GM18511 (cell line): Measurements from ENCODE around the gene FLOT2.
A peak's percentile ranks its signal among the peaks of the same experiment; 100 is the strongest.
"Not testable (repeated sequence)": the region's sequence is repeated elsewhere in the genome, so short reads cannot be mapped to it uniquely, and the experiment has no call there.

Experiments used
- ATAC-seq: cut with Tn5 transposase; IDR thresholded peaks from one replicate; pipeline ENCODE4 v1.9.1; 2021; ENCODE audit warnings: mild to moderate bottlenecking, moderate library complexity; ENCODE audit not compliant: unreplicated experiment

Gene FLOT2

GRCh38 chr17:28853295-28853694 is 44.2 kb downstream of the FLOT2 start:
- ATAC-seq, result no peak

DNA sequence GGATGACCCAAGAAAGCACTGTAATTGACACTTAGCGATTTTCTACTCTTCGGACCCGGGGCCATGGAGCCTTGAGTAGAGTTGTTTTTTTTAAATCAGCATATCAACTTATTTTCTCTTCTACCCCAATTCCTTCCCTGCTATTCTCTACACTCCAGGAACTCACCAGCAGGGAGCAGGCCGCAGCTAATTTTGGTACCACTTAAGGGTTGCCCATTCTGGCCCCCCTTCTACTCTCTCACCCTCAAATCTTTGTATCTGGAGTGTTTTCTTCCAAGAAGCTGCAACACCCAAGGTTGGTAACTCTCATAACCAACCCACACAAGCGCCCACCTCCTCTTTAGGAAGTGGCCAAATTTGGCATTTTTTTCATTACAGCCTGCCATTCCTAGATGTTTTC is 48.3 kb downstream of the FLOT2 start:
- ATAC-seq, result no peak

- ATAC-seq, result not testable (repeated sequence)
Measured at GRCh38 chr17:28848667-28849066, 48.9 kb downstream of the FLOT2 start.

DNA sequence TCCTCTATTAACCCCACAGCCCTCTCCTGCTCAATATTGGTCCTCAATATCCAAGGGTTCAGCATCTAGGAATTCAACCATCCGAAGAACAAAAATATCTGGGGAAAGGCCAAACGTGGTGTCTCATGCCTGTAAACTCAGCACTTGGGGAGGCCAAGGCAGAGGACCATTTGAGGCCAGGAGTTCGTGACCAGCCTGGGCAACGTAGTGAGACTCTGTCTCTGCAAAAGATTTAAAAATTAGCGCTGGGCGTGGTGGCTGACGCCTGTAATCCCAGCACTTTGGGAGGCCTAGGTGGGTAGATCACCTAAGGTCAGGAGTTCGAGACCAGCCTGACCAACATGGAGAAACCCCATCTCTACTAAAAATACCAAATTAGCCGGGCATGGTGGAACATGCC is 50.8 kb downstream of the FLOT2 start:
- not testable (repeated sequence) for ATAC-seq

- ATAC-seq, result no peak
Measured at GRCh38 chr17:28846231-28846630, 51.3 kb downstream of the FLOT2 start.

DNA sequence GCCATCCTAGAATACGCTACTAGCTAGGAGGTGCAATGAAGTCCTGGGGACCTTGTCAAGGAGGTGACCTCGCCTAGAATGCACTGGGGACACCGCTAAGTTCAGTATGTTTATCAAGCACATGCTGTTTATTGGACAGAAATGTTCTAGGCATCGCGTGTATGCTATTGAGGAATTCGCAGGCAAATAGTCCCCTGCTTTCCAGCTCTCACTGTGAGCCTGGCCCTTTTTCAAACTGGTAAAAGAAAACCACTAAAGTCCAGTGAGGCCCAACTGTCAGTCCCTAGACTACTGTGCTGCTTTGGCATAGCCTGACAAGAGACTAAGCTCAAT is 53.8 kb downstream of the FLOT2 start:
- ATAC-seq, result no peak

GRCh38 chr17:28842282-28843012 is 55.1 kb downstream of the FLOT2 start, which contains the start of gene FAM222B:
Gene FAM222B, minus strand, starts transcription at chr17:28842790. Its CDS starts 76,123 bp downstream, at chr17:28766667.
- peak; percentile 84 for ATAC-seq

DNA sequence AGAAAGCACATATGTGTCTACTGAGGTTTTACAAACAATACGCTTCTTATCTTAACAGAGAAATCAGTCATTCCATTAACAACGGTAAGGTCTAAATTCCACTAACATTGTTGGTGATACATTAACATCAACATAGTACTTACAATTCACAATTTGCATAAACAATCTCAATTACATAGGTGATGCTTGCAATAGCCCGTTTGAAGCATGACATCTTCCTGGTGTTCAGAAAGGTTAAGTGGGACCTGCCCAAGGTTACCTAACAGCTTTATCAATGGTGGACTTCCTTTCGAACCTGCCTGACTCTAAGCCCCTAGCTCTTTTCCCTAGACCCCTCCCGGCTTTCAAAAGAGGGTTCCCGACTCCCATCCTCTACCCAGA is 55.6 kb downstream of the FLOT2 start:
- no peak for ATAC-seq

DNA sequence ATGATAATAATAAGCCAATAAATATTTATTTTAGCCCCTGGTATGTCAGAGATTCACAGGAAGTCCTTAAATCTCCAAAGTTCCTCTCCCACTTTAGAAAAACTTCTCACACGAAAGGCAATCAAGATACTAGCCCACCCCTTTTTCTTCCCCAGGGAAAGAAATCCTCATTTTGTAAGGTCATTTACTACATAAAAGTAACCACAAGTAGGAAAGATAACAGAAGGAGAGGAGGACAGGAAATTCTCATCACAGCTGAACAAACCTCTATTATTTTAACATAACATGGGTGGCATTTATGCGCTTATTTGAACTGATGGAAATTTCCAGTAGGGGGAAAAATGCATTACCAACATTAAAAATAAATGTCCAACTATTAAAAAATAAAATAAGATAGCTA is 58.3 kb downstream of the FLOT2 start:
- ATAC-seq, result no peak

DNA sequence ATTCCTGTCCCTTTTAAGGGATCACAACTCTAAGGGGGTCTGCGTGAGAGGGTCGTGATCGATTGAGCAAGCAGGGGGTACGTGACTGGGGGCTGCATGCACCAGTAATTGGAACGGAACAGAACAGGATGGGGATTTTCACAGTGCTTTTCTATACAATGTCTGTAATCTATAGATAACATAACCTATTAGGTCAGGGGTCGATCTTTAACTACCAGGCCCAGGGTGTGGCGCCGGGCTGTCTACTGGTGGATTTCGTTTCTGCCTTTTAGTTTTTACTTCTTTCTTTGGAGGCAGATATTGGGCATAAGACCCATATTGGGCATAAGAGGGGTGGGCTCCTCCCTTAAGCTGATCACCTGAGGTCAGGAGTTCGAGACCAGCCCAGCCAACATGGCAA is 61.0 kb downstream of the FLOT2 start:
- ATAC-seq, result not testable (repeated sequence)

DNA sequence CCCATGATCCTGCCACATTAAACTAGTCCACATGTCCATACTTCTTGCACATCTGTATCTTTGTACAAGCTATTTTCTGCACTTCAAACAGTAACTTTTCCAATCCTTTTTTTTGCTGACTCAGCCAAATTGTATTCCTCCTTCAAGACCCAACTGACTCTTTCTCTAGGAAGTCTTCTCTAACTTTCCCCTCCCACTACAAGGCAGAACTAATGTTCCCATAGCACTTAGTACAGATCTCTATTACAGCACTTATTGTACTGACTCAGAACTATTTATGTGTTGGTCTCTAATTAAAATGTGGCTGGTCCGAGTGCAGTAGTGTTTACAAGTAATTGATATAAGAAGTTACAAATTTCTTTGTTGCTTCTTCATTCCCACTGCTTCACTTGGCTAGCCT is 63.1 kb downstream of the FLOT2 start:
- ATAC-seq, result no peak
